H1 (cell line): ENCODE measurements around the gene TP63. TPM values are rescaled to one million over a fixed set of nuclear protein-coding genes. Genes with fewer than 3 reads are reported as not detected.

Source experiments
- CTCF ChIA-PET: fragments of 300-600 bp; sonication (Branson Sonifier 250); formaldehyde crosslinking; loops from one replicate; lab custom pipeline; 2021; ENCODE audit not compliant: partially characterized antibody; lab: Charles Lee
- POLR2A ChIA-PET: fragments of 300-600 bp; sonication (Branson Sonifier 250); formaldehyde crosslinking; loops from one replicate; lab custom pipeline; 2021; ENCODE audit warnings: inconsistent platforms; ENCODE audit not compliant: partially characterized antibody; lab: Charles Lee
- DNase-seq, 2 experiments: peaks; one replicate each; pipeline versions ENCODE4 v3.0.0 to v3.0.0-alpha.2; 2010 to 2022; ENCODE audit warnings: low spot score in 2 of 2, low read depth in 1 of 2, mixed read lengths in 1 of 2
- FAIRE-seq: peaks from 2 replicates; lab custom pipeline; 2011; peaks lifted over from hg19 to GRCh38; lab: Jason Lieb, UNC
- H2AFZ ChIP-seq: 2 replicates; pipeline ENCODE4 v1.8.1; 2012; ENCODE audit warnings: low read length, inconsistent platforms
- H2AK5ac ChIP-seq: 2 replicates; pipeline ENCODE4 v1.6.1; 2013; ENCODE audit warnings: low read depth, low read length
- H2BK120ac ChIP-seq: replicated peaks from 2 replicates; pipeline ENCODE3; 2013; ENCODE audit warnings: low read depth, low read length, inconsistent platforms
- H2BK12ac ChIP-seq: 2 replicates; pipeline ENCODE4 v1.6.1; 2013; ENCODE audit warnings: low read depth, low read length
- H2BK15ac ChIP-seq: 2 replicates; pipeline ENCODE4 v1.6.1; 2013; ENCODE audit warnings: low read length
- H2BK20ac ChIP-seq: 2 replicates; pipeline ENCODE4 v1.6.1; 2013; ENCODE audit warnings: low read length
- H2BK5ac ChIP-seq: 2 replicates; pipeline ENCODE4 v1.6.1; 2013; ENCODE audit warnings: low read depth, low read length
- H3K14ac ChIP-seq: 2 replicates; pipeline ENCODE4 v1.6.1; 2013; ENCODE audit warnings: inconsistent platforms; ENCODE audit not compliant: insufficient read length
- H3K18ac ChIP-seq: 2 replicates; pipeline ENCODE4 v1.6.1; 2013; ENCODE audit warnings: low read length; ENCODE audit errors: extremely low read depth
- H3K23ac ChIP-seq: 2 replicates; pipeline ENCODE4 v1.6.1; 2013; ENCODE audit warnings: inconsistent platforms; ENCODE audit not compliant: insufficient read length
- H3K23me2 ChIP-seq: 2 replicates; pipeline ENCODE4 v1.6.1; 2013; ENCODE audit warnings: low read depth, low read length
- H3K27ac ChIP-seq: 2 replicates; pipeline ENCODE4 v1.6.1; 2011; ENCODE audit warnings: low read depth, low read length, inconsistent platforms
- H3K27me3 ChIP-seq, 4 experiments: replicated peaks in 1 of 4; 1 replicate in 1 of 4; 2 replicates in 3 of 4; pipeline versions ENCODE4 v1.6.1 to v1.8.1; 2011 to 2013; ENCODE audit warnings: low read length in 3 of 4, mild to moderate bottlenecking in 3 of 4, inconsistent platforms in 2 of 4, mixed read lengths in 2 of 4, moderate library complexity in 1 of 4; ENCODE audit not compliant: control insufficient read depth in 3 of 4, insufficient read depth in 3 of 4; ENCODE audit errors: extremely low read depth in 1 of 4
- H3K36me3 ChIP-seq, 4 experiments: 2 replicates each; pipeline versions ENCODE4 v1.6.1 to v1.8.1; 2011 to 2013; ENCODE audit warnings: mild to moderate bottlenecking in 4 of 4, low read length in 3 of 4, moderate library complexity in 2 of 4, control low read depth in 1 of 4, inconsistent platforms in 1 of 4; ENCODE audit not compliant: insufficient read depth in 4 of 4, control insufficient read depth in 2 of 4
- H3K4ac ChIP-seq: replicated peaks from 2 replicates; pipeline ENCODE3; 2013; ENCODE audit warnings: low read length, low read depth, mixed read lengths, inconsistent platforms; ENCODE audit not compliant: insufficient read length
- H3K4me1 ChIP-seq, 4 experiments: replicated peaks in 1 of 4; 1 replicate in 1 of 4; 2 replicates in 3 of 4; pipeline versions ENCODE4 v1.6.1 to v1.8.1; 2011 to 2013; ENCODE audit warnings: low read length in 3 of 4, inconsistent platforms in 2 of 4, mixed read lengths in 1 of 4; ENCODE audit not compliant: insufficient read depth in 4 of 4, control insufficient read depth in 3 of 4
- H3K4me2 ChIP-seq, 2 experiments: 2 replicates each; pipeline versions ENCODE4 v1.6.1 to v1.8.1; 2011 to 2013; ENCODE audit warnings: low read depth in 2 of 2, low read length in 2 of 2, control low read depth in 1 of 2, inconsistent platforms in 1 of 2, mild to moderate bottlenecking in 1 of 2; ENCODE audit not compliant: insufficient read depth in 1 of 2
- H3K4me3 ChIP-seq, 4 experiments: fragments of 200-600, 300-600 bp in 1 of 4; sonication (generic), shearing (Covaris generic), sonication (Bioruptor Twin) in 1 of 4; 2 replicates each; pipeline versions ENCODE4 v1.5.1 to v1.8.1; 2011 to 2016; ENCODE audit warnings: low read length in 4 of 4, low read depth in 3 of 4, control low read depth in 2 of 4, inconsistent platforms in 2 of 4, mild to moderate bottlenecking in 2 of 4, mixed read lengths in 1 of 4, moderate library complexity in 1 of 4; ENCODE audit not compliant: insufficient read depth in 2 of 4; ENCODE audit errors: extremely low read depth in 1 of 4
- H3K56ac ChIP-seq: replicated peaks from 2 replicates; pipeline ENCODE3; 2013; ENCODE audit warnings: low read depth, mild to moderate bottlenecking, mixed read lengths, low read length, inconsistent platforms; ENCODE audit not compliant: insufficient read length
- H3K79me1 ChIP-seq: 2 replicates; pipeline ENCODE4 v1.6.1; 2013; ENCODE audit warnings: low read depth, low read length, control low read depth
- H3K79me2 ChIP-seq, 2 experiments: 2 replicates each; pipeline versions ENCODE4 v1.6.1 to v1.8.1; 2012 to 2013; ENCODE audit warnings: low read length in 2 of 2, mild to moderate bottlenecking in 2 of 2, inconsistent platforms in 1 of 2; ENCODE audit not compliant: insufficient read depth in 2 of 2, control insufficient read depth in 1 of 2
- H3K9ac ChIP-seq, 4 experiments: replicated peaks in 1 of 4; 1 replicate in 1 of 4; 2 replicates in 3 of 4; pipeline versions ENCODE4 v1.6.1 to v1.8.1; 2011 to 2013; ENCODE audit warnings: low read depth in 3 of 4, low read length in 3 of 4, control low read depth in 2 of 4, mild to moderate bottlenecking in 2 of 4, moderate library complexity in 2 of 4, inconsistent platforms in 1 of 4; ENCODE audit errors: extremely low read depth in 1 of 4
- H3K9me3 ChIP-seq, 2 experiments: 2 replicates each; pipeline versions ENCODE4 v1.6.1 to v1.8.1; 2012 to 2013; ENCODE audit warnings: mild to moderate bottlenecking in 2 of 2, moderate library complexity in 2 of 2, control low read depth in 1 of 2, inconsistent platforms in 1 of 2, low read depth in 1 of 2, low read length in 1 of 2, mixed read lengths in 1 of 2; ENCODE audit not compliant: insufficient read depth in 2 of 2
- H4K20me1 ChIP-seq, 2 experiments: replicated peaks in 1 of 2; 2 replicates each; pipeline versions ENCODE3 to v1.8.1; 2011 to 2013; ENCODE audit warnings: inconsistent platforms in 2 of 2, low read length in 2 of 2, mild to moderate bottlenecking in 1 of 2; ENCODE audit not compliant: insufficient read depth in 2 of 2, control insufficient read depth in 1 of 2
- H4K5ac ChIP-seq: 2 replicates; pipeline ENCODE4 v1.6.1; 2013; ENCODE audit warnings: low read length, low read depth, mixed read lengths, inconsistent platforms; ENCODE audit not compliant: insufficient read length
- H4K8ac ChIP-seq: 2 replicates; pipeline ENCODE4 v1.8.0; 2013; ENCODE audit warnings: mild to moderate bottlenecking, moderate library complexity, low read length, inconsistent platforms; ENCODE audit not compliant: insufficient read depth; ENCODE audit errors: extremely low read depth
- H4K91ac ChIP-seq: replicated peaks from 2 replicates; pipeline ENCODE3; 2013; ENCODE audit warnings: low read length, mixed read lengths, inconsistent platforms; ENCODE audit not compliant: insufficient read length
- CEBPB ChIP-seq: IDR thresholded peaks from 2 replicates; pipeline ENCODE4 v1.6.1; 2012; ENCODE audit warnings: low read depth, low read length
- FOSL1 ChIP-seq: IDR thresholded peaks from 2 replicates; pipeline ENCODE4 v1.6.1; 2011; ENCODE audit warnings: mild to moderate bottlenecking, low read depth, low read length, moderate library complexity; ENCODE audit not compliant: insufficient read depth
- GABPA ChIP-seq: IDR thresholded peaks from 2 replicates; pipeline ENCODE4 v1.6.1; 2011; ENCODE audit warnings: mild to moderate bottlenecking, low read length, moderate library complexity, borderline replicate concordance; ENCODE audit not compliant: insufficient read depth
- HDAC6 ChIP-seq: IDR thresholded peaks from one replicate; pipeline ENCODE4 v1.7.1; 2012; ENCODE audit warnings: low read depth, mild to moderate bottlenecking, inconsistent platforms, low read length, moderate library complexity
- MAFK ChIP-seq: IDR thresholded peaks from 2 replicates; pipeline ENCODE4 v1.6.1; 2012; ENCODE audit warnings: low read depth, mild to moderate bottlenecking, improper control_type of control experiment, low read length
- RAD21 ChIP-seq, 2 experiments: IDR thresholded peaks in 1 of 2; conservative IDR thresholded peaks in 1 of 2; 2 replicates each; pipeline ENCODE4 v1.6.1; 2011; ENCODE audit warnings: low read depth in 2 of 2, low read length in 2 of 2, improper control_type of control experiment in 1 of 2, inconsistent platforms in 1 of 2, mild to moderate bottlenecking in 1 of 2, moderate library complexity in 1 of 2
- SIRT6 ChIP-seq: IDR thresholded peaks from one replicate; pipeline ENCODE4 v1.7.1; 2012; ENCODE audit warnings: low read length, inconsistent platforms
- SP1 ChIP-seq: IDR thresholded peaks from 2 replicates; pipeline ENCODE4 v1.6.1; 2011; ENCODE audit warnings: low read depth, low read length
- WGBS, 2 experiments: shearing (Covaris generic) in 1 of 2; methylation state at CpG; one replicate each; pipeline versions ENCODE4 v1.1.6 to v1.1.7; 2013 to 2015; ENCODE audit warnings: low lambda C conversion rate in 2 of 2, mixed read lengths in 2 of 2, inconsistent platforms in 1 of 2, low coverage in 1 of 2, missing lambda C conversion rate in 1 of 2; ENCODE audit not compliant: insufficient replicate concordance in 2 of 2, insufficient coverage in 1 of 2, insufficient read length in 1 of 2; ENCODE audit errors: extremely low coverage in 1 of 2, missing lambda C conversion rate in 1 of 2; 5-methylcytosine and 5-hydroxymethylcytosine counted together
- polyA plus RNA-seq, 7 experiments: library from polyadenylated mRNA; depleted of rRNA in 3 of 7; stranded (reverse) in 5 of 7; unstranded in 2 of 7; fragments of >200 nt in 5 of 7; fragments of 200-250 nt in 2 of 7; gene quantifications; 1 replicate in 5 of 7; 2 replicates in 1 of 7; 4 replicates in 1 of 7; pipeline versions ENCODE4 v1.2.1 to v1.2.3, GENCODE V29; 2011 to 2013; ENCODE audit warnings: missing spikeins in 2 of 7, mixed read lengths in 2 of 7
- total RNA-seq: library from RNA; stranded (reverse); fragmentation: NEBNext Ultra II Directional; extraction: Animal tissue kit (Norgen Biotek cat#: 25700); gene quantifications from 2 replicates; pipeline ENCODE4 v1.2.1, GENCODE V29; 2021

The TP63 gene
- total and polyA plus RNA-seq, 2 of the 8 experiments (the other 6 are each of a cell fraction or from before 2014, with no cell fraction given), result not detected

- H4K8ac ChIP-seq, result no peak overlapping the region
- H2BK20ac ChIP-seq, result no peak overlapping the region
- no peaks in the 10 kb centered on the region for H3K4me1 ChIP-seq
- no peak overlapping the region for H3K27ac ChIP-seq
- 85% methylated on average over 1 of the region's 1 CpG; no CpG with 5 or more reads in 1 of the 2 experiments for WGBS, 2 experiments
- DNase-seq (no peak), FAIRE-seq (no peak)
- H3K18ac ChIP-seq, result no peak overlapping the region
- H3K9me3 ChIP-seq, result no peaks in the 10 kb centered on the region
- H3K23ac ChIP-seq, result no peak overlapping the region
- H2BK5ac ChIP-seq, result no peak overlapping the region
- H4K20me1 ChIP-seq, result no peaks in the 10 kb centered on the region
- H2BK15ac ChIP-seq, result no peak overlapping the region
- no peak overlapping the region for H3K4me2 ChIP-seq
- no peak overlapping the region for H2AFZ ChIP-seq
- ChIA-PET POLR2A (no interaction called here), CTCF (interaction anchor here (0.6 to 2.8 kb wide), 5 partner anchors 10 to 392 kb away, joined by 3 to 10 read pairs (median 8); no protein-coding TSS in a partner anchor)
- H3K79me2 ChIP-seq, result no peaks in the 10 kb centered on the region
- no peak overlapping the region for H3K9ac ChIP-seq
- H3K4ac ChIP-seq, result no peak overlapping the region
- H3K56ac ChIP-seq, result no peak overlapping the region
- H3K14ac ChIP-seq, result no peak overlapping the region
- H4K5ac ChIP-seq, result no peak overlapping the region
- H2BK12ac ChIP-seq, result no peak overlapping the region
- no peak overlapping the region for H3K4me3 ChIP-seq
- H2AK5ac ChIP-seq, result no peak overlapping the region
- no peaks in the 10 kb centered on the region for H3K36me3 ChIP-seq
- H3K27me3 ChIP-seq, result no peaks in the 10 kb centered on the region
- H3K23me2 ChIP-seq, result no peaks in the 10 kb centered on the region
- no peaks in the 10 kb centered on the region for H3K79me1 ChIP-seq
- no peak overlapping the region for H2BK120ac ChIP-seq
- H4K91ac ChIP-seq, result no peak overlapping the region
- no peak for TF ChIP-seq FOSL1
- no peak for TF ChIP-seq HDAC6
- TF ChIP-seq MAFK, result no peak
- TF ChIP-seq SP1, result no peak
- no peak for TF ChIP-seq RAD21 (IDR thresholded peaks at IDR 0.05 in 1 of 2, conservative IDR thresholded peaks at IDR 0.05 in 1 of 2; ENCODE audit: low read depth in 2 of 2, low read length in 2 of 2)
- no peak for TF ChIP-seq SIRT6
- TF ChIP-seq CEBPB, result no peak
- no peak for TF ChIP-seq GABPA
Observed at GRCh38 chr3:189664311-189664710, 33.1 kb downstream of the TP63 start.
